ENCODE measurements around the gene SLC4A8.

SLC4A8 gene

DNA sequence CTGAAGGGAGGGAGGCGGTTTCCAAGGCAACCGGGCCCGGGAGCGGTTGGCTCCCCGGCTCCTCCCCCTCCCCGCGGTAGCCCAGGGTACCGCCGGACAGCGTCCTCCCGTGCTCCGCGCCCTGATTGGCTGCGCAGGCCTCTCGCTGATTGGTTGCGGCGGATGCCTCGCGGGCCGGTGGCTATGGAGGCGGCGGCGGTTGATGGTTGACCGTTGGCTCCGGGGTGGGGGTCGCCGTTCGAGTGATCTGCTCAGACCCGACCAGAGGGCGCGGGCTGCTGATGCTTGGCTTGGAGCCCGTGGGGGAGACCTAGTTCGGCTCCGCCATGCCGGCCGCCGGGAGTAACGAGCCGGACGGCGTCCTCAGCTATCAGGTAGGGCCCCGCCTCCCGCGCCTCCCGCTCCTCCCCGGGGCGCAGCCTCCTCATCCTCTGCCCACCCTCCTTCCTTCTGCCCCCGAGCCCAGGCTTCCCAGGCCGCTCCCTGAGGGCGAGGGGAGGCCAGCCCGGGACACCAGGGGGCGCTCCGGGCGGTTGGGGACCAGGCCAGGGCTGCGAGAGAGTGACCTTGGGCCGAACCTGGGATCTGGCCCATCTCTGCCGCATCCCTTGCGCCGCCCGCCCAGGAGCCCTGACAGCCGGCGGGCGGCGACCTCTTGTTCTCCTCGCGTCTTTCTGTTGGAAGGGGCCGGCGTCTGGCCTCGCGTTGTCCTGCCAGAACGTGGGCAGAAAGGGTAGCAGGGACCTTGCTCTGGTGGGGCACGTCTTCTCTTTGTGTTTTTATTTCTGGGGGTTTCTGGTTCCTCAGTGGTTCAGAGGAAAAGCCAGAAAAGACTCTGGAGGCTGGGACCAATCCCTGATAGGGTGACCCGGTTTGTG, at the start of gene SLC4A8:
TSS of gene SLC4A8 (plus strand) at position 170 of the 878 bp plus-strand sequence. CDS start at position 327, 157 bp downstream.
- DNase-seq (ENCODE audit: low spot score), result peak; percentile 90

- DNase-seq (ENCODE audit: low spot score), result no peak
These were observed 49.8 kb upstream of the SLC4A8 start for GRCh38 chr12:51374856-51375255.

DNA sequence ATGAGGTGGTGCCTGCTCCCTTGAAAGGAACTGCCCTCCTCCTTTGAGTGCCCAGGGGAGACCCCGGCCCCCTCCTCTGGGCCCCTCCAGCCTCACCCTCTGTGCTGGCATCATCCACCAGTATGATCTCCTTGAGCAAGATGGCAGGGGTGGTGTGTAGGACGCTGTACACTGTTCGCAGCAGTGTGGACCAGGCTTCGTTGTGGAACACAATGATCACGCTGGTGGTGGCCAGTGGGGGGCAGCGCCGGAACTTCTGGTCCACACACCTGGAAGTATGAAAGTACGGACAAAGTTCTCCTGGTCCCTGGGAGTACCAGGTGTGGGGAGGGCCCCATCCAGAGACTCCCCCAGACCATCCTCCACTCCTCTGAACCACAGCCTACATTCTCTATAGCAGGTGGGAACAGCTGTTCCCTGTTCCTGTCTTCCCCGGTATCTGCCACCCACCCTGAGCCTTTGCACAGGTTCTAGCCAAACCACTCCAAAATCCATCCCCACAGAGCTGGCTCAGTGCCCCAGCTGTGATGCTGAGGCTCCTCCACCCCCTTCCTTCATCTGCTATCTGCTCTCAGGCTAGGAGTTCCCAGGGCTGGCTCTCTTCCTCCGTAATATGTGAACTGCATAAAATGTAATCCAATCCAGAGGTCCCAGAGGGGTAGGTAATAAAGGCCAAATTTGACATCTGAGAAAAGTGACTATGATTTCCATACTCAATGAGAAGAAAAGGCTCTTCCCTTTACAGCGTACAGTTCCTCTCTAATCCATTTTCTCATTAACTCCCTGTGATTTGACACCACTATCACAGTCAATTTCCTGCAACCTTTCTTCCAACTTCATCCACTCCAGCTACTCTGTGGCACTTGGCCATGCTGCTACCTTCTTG, 47.3 kb upstream of the SLC4A8 start:
- no peak for DNase-seq (ENCODE audit: low spot score)

DNA sequence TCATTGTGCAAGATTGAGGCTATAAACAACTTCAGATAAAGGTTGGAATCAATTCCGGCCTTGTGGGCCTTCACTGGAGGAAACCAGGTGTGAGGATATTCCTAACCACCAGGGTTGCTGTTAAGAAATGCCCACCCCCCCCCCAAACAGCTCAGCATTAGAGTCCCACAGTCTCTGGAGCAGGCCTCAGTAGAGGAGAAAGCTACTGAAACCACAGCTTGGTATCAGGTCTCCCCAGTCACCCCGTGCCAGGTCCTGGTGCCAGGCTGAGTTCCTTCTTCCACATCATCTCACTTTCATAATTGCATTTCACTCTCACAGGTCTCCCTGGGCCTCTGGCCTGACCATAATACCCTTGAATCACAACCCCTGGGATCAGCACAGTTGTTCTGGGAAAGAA, 45.9 kb upstream of the SLC4A8 start:
- DNase-seq (ENCODE audit: low spot score), result no peak

- DNase-seq (ENCODE audit: low spot score), result no peak
These were observed 45.1 kb upstream of the SLC4A8 start for GRCh38 chr12:51379571-51379970.

DNA sequence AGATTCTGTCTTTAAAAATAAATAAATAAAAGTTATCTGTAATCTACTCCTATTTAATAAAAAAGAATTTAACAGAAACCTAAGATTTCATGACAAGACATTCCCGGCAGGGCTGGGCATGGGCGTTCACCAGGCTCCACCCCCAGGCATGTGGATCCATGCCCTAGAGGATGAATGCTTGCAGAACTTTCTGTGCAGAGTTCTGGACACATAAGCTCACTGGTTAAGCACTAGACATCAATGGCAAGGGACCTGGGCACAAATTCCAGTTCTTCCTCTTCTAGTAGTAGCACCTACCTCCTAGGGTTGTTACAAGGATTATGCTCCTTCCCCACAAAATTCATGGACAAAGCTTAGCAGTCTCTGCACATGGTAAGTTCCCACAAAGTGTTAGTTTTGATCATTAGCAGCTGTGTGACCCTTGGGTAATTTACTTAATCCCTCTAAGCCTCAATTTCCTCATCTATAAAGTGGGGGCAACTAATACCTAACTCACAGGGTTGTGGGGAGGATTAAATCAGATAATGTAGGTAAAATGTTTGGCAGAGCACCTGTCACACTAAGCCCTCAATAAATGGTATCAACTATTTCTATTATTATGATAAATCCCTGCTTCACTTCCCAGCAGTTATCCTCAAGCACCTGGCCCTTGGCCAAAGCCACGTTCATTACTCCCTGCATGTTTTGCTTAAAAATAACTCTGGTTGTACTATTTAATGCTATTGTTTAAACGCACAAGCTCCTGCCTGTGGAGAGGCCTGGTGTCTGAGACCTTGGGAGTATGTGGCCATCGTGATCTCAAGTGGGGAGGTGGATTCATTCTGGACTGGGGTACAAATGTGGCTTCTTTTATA, 43.2 kb upstream of the SLC4A8 start:
- no peak for DNase-seq (ENCODE audit: low spot score)

- DNase-seq (ENCODE audit: low spot score), result no peak
These were observed 42.5 kb upstream of the SLC4A8 start for GRCh38 chr12:51382173-51382572.

DNA sequence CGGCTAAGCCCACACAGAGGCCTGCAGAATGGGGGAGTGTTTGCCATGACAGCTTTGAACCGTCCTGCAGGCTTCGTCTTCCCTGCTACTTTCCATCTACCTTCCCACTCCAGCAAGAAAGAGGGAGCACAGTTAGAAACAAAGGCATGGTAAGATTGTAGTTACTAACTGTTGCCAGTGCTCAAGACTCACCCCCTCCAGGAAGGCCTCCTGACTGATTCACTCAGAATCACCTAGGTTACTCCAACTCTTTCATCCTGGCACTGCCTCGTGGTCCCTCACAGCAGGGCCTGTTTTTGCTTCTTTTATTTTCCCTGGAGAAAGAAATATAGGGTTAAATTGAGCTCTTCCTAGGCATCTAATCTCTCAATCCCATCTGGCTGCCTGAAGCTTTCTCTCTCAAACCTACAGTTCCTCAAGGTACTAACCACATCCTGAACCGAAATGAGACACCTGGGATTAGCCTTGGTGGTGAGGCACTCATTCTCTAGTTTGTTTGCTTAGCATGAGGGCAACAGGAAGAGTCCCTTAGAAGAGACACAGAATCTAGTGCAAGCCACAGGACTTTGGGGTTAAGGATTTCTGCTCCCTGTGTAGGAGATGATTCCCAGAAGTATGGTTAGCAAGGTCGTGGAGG, 41.2 kb upstream of the SLC4A8 start:
- DNase-seq (ENCODE audit: low spot score), result no peak

- DNase-seq (ENCODE audit: low spot score), result no peak
These were observed 38.3 kb upstream of the SLC4A8 start for GRCh38 chr12:51386351-51386750.

GRCh38 chr12:51388069-51388799, 36.4 kb upstream of the SLC4A8 start:
- DNase-seq (ENCODE audit: low spot score), result no peak

GRCh38 chr12:51388846-51389245, 35.8 kb upstream of the SLC4A8 start:
- DNase-seq (ENCODE audit: low spot score), result no peak

- DNase-seq (ENCODE audit: low spot score), result no peak
These were observed 35.2 kb upstream of the SLC4A8 start for GRCh38 chr12:51389302-51389999.

- no peak for DNase-seq (ENCODE audit: low spot score)
These were observed 34.2 kb upstream of the SLC4A8 start for GRCh38 chr12:51390457-51390856.

DNA sequence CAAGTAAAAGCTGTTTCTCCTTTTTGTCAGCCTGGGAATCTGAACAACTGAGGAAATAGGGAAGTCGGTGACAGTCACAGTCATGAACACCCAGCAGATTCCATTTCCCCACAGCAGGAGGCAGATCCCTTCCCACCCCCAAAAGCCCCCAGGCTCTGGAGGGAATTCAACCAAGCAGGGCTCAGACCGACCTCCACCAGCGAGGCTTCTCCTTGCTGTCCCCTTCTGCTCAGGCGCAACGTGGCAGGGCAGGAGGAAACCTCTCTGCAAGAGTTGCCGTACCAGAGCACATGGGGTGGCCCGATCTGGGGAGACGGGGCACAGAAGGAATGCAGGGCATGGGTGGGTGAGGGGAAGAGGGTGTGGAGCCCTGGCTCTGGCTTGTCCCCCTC, 33.7 kb upstream of the SLC4A8 start:
- no peak for DNase-seq (ENCODE audit: low spot score)

DNA sequence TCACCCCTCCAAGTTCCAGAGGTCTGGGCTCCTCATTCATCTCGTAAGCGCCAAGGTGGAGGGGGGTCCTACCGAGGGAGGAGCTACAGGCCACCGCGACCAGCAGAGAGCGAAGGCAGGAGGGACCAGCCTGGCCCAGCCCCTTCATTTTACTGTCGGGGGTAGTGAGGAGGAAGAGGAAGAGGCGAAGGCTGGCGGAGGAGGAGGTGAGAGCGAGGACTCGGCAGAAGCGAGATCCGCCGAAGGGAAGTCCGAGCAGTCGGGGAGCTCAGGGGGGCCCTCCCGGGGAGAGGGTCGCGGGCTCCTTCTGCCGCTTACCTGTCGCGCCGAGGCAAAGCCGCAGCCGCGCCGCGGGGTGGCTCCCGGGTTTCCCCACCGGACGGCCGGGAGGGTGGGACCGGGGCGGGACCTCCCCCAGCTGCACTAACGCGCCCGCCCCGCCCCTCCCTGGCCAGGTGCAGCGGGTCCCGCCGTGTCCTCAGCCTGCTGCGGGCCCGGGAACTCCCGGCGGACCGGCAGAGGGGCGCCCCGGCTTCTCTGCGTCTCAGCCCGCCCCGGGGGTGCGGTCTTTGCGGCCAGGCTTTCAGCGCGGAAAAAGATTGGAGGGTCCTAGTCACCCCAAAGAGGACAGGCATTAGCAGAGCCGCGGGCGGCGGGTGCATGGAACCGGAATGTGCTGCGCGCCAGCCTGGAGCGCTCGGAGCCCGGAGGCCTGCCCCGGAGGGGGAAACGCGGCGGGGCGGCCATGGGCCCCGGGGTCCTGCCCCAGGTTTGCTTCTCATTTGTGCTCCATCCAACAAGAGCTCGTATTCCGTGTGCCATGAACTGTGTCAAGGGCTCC, 33.1 kb upstream of the SLC4A8 start, which contains the start of gene GALNT6:
TSS of gene GALNT6 (minus strand) at position 124 of the 841 bp plus-strand sequence. CDS start 11,625 bp downstream, outside the sequence.
- DNase-seq (ENCODE audit: low spot score), result no peak

DNA sequence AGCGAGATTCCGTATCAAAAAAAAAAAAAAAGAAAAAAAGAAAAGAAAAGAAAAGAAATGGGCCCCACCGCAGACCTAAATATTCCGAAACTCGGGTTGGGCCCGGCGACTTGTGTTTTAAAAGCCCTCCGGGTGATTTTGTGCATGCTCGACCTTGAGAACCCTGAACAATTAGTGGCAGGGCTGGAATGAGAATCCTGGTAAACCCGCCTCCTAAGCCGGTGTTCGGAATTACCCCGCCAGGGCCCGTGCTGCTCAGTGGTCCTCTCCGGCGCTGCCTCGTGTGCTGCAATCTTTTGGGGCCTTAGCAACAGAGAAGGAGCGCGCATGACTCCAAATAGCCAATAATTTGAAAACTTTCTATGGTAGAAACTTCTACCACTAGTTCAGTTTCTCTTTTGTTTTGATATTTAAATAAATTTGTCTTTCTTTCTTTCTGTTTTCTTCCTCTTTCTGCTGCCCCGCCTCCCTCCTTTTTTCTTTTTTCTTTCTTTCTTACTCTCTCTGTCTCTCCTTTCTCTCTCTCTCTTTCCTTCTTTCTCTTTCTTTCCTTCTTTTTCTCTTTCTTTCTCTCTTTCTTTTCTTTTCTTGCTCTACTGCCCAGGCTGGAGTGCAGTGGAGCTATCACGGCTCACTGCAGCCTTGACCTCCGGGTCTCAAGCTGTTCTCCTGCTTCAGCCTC, 31.9 kb upstream of the SLC4A8 start:
- no peak for DNase-seq (ENCODE audit: low spot score)

DNA sequence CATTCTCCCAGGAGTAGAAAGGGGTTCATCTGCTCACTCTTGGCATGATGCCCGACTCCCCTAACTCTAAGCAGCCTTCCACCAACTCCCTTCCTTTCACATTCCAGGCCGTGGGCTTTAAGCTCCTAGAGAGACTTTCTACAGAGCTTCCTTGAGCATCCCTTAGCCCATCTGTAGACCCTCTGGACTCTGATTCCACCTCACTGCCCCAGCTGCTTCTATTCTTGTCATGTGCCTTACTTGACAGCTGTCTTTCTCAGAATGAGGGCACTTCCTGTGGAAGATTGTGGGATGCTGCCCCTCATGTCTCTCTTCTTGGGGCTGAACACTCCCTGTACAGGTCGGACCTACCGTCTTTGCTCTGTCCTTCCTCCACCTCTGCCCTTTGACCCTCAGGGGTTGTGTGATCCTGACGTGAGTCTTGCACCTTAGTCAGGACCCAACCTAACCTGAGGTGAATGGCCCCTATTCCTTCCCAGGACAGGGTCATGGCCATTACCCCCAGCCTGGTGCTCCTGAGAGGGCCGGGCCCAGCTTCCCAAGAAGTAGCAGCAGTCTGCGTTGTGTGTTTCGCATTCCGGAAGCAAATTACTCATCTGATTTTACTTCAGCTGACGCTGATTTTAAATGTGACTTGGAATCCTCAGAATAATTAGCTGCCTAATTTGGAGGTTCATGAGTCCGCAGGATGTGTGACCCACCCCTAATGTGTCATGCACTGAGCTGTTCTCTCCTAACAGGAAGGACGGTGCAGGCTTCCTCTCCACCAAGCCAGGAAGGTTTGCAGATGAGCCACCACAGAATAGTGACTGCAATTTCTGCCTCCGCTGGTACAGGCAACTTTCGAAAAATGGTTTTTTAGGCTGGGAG, 30.7 kb upstream of the SLC4A8 start:
- DNase-seq (ENCODE audit: low spot score), result no peak
